ENCODE data around the gene OR2S2. TPM values are rescaled to one million over a fixed set of nuclear protein-coding genes. Genes with fewer than 3 reads are reported as not detected.

OR2S2 gene
- total RNA-seq, 1 experiment from 2014 or later = not detected

- TF ChIP-seq EZH2 (IDR thresholded peaks at IDR 0.05; ENCODE audit: borderline replicate concordance, low read depth, low read length, poor library complexity, severe bottlenecking) = no peak
- no peak for TF ChIP-seq CTCF (conservative IDR thresholded peaks at IDR 0.05; ENCODE audit: low read depth, low read length)
- intact Hi-C loops (cut with micrococcal nuclease; ENCODE audit: unreplicated experiment) = no loop called here
- peaks cover 18% of the 10 kb centered on the region for H3K4me1 ChIP-seq (ENCODE audit: insufficient read depth, low read length, poor library complexity, severe bottlenecking)
- H3K9me3 ChIP-seq (ENCODE audit: low read depth, low read length, poor library complexity, severe bottlenecking) = no peaks in the 10 kb centered on the region
- no TSS peak for BruUV-seq (replicated peaks)
- ChIA-PET CTCF (no interaction called here), POLR2A (ENCODE audit: low non-redundant PET) (no interaction called here)
- no peaks in the 10 kb centered on the region for H3K27me3 ChIP-seq (replicated peaks; ENCODE audit: insufficient read depth, low read depth, low read length, poor library complexity)
- no peak for DNase-seq (ENCODE audit: low spot score)
- no peaks in the 10 kb centered on the region for H3K36me3 ChIP-seq (ENCODE audit: insufficient read depth, low read length, poor library complexity, severe bottlenecking)
- H3K27ac ChIP-seq (ENCODE audit: low read depth, low read length, poor library complexity, severe bottlenecking) = no peak overlapping the region
- no peak overlapping the region for H3K4me3 ChIP-seq (ENCODE audit: low read depth, low read length, poor library complexity, severe bottlenecking)
These were observed 45.1 kb downstream of the OR2S2 start for GRCh38 chr9:35912791-35913400.

GRCh38 chr9:35911690-35912089 lies 46.3 kb downstream of the OR2S2 start:
- H3K9me3 ChIP-seq (ENCODE audit: low read depth, low read length, poor library complexity, severe bottlenecking) = no peaks in the 10 kb centered on the region
- peaks cover 30% of the 10 kb centered on the region for H3K4me1 ChIP-seq (ENCODE audit: insufficient read depth, low read length, poor library complexity, severe bottlenecking)
- H3K4me3 ChIP-seq (ENCODE audit: low read depth, low read length, poor library complexity, severe bottlenecking) = no peak overlapping the region
- H3K27ac ChIP-seq (ENCODE audit: low read depth, low read length, poor library complexity, severe bottlenecking) = no peak overlapping the region
- POLR2A ChIA-PET (ENCODE audit: low non-redundant PET) = no interaction called here
- no peaks in the 10 kb centered on the region for H3K36me3 ChIP-seq (ENCODE audit: insufficient read depth, low read length, poor library complexity, severe bottlenecking)
- intact Hi-C loops (cut with micrococcal nuclease; ENCODE audit: unreplicated experiment) = no loop called here
- no peaks in the 10 kb centered on the region for H3K27me3 ChIP-seq (replicated peaks; ENCODE audit: insufficient read depth, low read depth, low read length, poor library complexity)
- no peak for TF ChIP-seq EZH2 (IDR thresholded peaks at IDR 0.05; ENCODE audit: borderline replicate concordance, low read depth, low read length, poor library complexity, severe bottlenecking)
- TF ChIP-seq CTCF (conservative IDR thresholded peaks at IDR 0.05; ENCODE audit: low read depth, low read length) = no peak
- CTCF ChIA-PET = no interaction called here
- BruUV-seq (replicated peaks) = no TSS peak
- DNase-seq (ENCODE audit: low spot score) = no peak

GRCh38 chr9:35910613-35911359 lies 47.2 kb downstream of the OR2S2 start:
- H3K4me3 ChIP-seq (ENCODE audit: low read depth, low read length, poor library complexity, severe bottlenecking) = no peak overlapping the region
- no peaks in the 10 kb centered on the region for H3K36me3 ChIP-seq (ENCODE audit: insufficient read depth, low read length, poor library complexity, severe bottlenecking)
- POLR2A ChIA-PET (ENCODE audit: low non-redundant PET) = no interaction called here
- peaks cover 36% of the 10 kb centered on the region for H3K4me1 ChIP-seq (ENCODE audit: insufficient read depth, low read length, poor library complexity, severe bottlenecking)
- TF ChIP-seq EZH2 (IDR thresholded peaks at IDR 0.05; ENCODE audit: borderline replicate concordance, low read depth, low read length, poor library complexity, severe bottlenecking) (no peak), CTCF (conservative IDR thresholded peaks at IDR 0.05; ENCODE audit: low read depth, low read length) (peak; percentile 68)
- H3K27ac ChIP-seq (ENCODE audit: low read depth, low read length, poor library complexity, severe bottlenecking) = peak overlapping the region; percentile 50
- H3K27me3 ChIP-seq (replicated peaks; ENCODE audit: insufficient read depth, low read depth, low read length, poor library complexity) = no peaks in the 10 kb centered on the region
- intact Hi-C loops (cut with micrococcal nuclease; ENCODE audit: unreplicated experiment) = no loop called here
- peak; percentile 75 for DNase-seq (ENCODE audit: low spot score)
- no TSS peak for BruUV-seq (replicated peaks)
- no peaks in the 10 kb centered on the region for H3K9me3 ChIP-seq (ENCODE audit: low read depth, low read length, poor library complexity, severe bottlenecking)
- CTCF ChIA-PET = no interaction called here

All from A673 (cell line).